C4-2B (cell line): ENCODE measurements around the gene TMEM39B.

ENCODE experiments used
- H3K27ac ChIP-seq: fragments of 450-650 bp; 2 replicates; pipeline ENCODE4 v1.5.1; 2017
- CTCF ChIP-seq: fragments of 450-650 bp; conservative IDR thresholded peaks from 2 replicates; pipeline ENCODE4 v1.5.1; 2017; ENCODE audit warnings: mild to moderate bottlenecking
- ZFX ChIP-seq: fragments of 450-650 bp; IDR thresholded peaks from 2 replicates; pipeline ENCODE4 v1.6.1; 2017

Gene TMEM39B

GRCh38 chr1:32072622-32073298 lies at the start of gene TMEM39B:
TSS of gene TMEM39B (plus strand) at chr1:32072939. CDS start at chr1:32073048, 109 bp downstream.
- peak within 1 kb of the TSS; percentile 80 for H3K27ac ChIP-seq
- no peak for TF ChIP-seq CTCF
- 0 out of 2 replicates have a peak, but pooled peaks have one; percentile 0 for TF ChIP-seq ZFX

GRCh38 chr1:32023351-32023750 lies 49.4 kb upstream of the TMEM39B start:
- no peak for TF ChIP-seq ZFX
- TF ChIP-seq CTCF, result no peak
- H3K27ac ChIP-seq, result no peak overlapping the region

- no peak overlapping the region for H3K27ac ChIP-seq
- TF ChIP-seq CTCF (no peak), ZFX (no peak)
Observed at GRCh38 chr1:32025515-32025914, 47.2 kb upstream of the TMEM39B start.

- TF ChIP-seq CTCF (no peak), ZFX (no peak)
Observed at GRCh38 chr1:32028746-32029145, 44.0 kb upstream of the TMEM39B start.

GRCh38 chr1:32031578-32032274 lies 41.0 kb upstream of the TMEM39B start:
- H3K27ac ChIP-seq, result no peak overlapping the region
- TF ChIP-seq ZFX (no peak), CTCF (no peak)

More at GRCh38 chr1:32028746-32029145, 44.0 kb upstream of the TMEM39B start:
- no peak overlapping the region for H3K27ac ChIP-seq

GRCh38 chr1:32032275-32032615 lies 40.5 kb upstream of the TMEM39B start:
- H3K27ac ChIP-seq, result no peak overlapping the region
- TF ChIP-seq CTCF, result no peak
- no peak for TF ChIP-seq ZFX

- TF ChIP-seq ZFX, result no peak
- H3K27ac ChIP-seq, result no peak overlapping the region
Observed at GRCh38 chr1:32035119-32035518, 37.6 kb upstream of the TMEM39B start.
